GM18861 (cell line): ENCODE results near the gene PCDHB9.
"Not testable (repeated sequence)": the region's sequence is repeated elsewhere in the genome, so short reads cannot be mapped to it uniquely, and the experiment has no call there.

ENCODE experiments used
- ATAC-seq: cut with Tn5 transposase; IDR thresholded peaks from one replicate; pipeline ENCODE4 v1.9.1; 2021; ENCODE audit not compliant: unreplicated experiment

Gene PCDHB9

GRCh38 chr5:141184117-141184855, 2.7 kb upstream of the PCDHB9 start:
- not testable (repeated sequence) for ATAC-seq

- not testable (repeated sequence) for ATAC-seq
Observed at GRCh38 chr5:141188682-141189081, 1.7 kb downstream of the PCDHB9 start.

- not testable (repeated sequence) for ATAC-seq
Observed at GRCh38 chr5:141189131-141189530, 2.2 kb downstream of the PCDHB9 start.

- ATAC-seq: no peak
Observed at GRCh38 chr5:141192110-141192725, 5.3 kb downstream of the PCDHB9 start, which contains the start of gene PCDHB10. PCDHB10 (plus strand) TSS chr5:141192353; CDS start chr5:141192553, 200 bp downstream.

- ATAC-seq: not testable (repeated sequence)
Observed at GRCh38 chr5:141194332-141194731, 7.4 kb downstream of the PCDHB9 start.

GRCh38 chr5:141196363-141196762, 9.4 kb downstream of the PCDHB9 start:
- ATAC-seq: no peak

- no peak for ATAC-seq
Observed at GRCh38 chr5:141199359-141200235, 12.6 kb downstream of the PCDHB9 start, which contains the start of gene PCDHB11. PCDHB11 (plus strand) TSS chr5:141199627; CDS start chr5:141199775, 148 bp downstream.

- not testable (repeated sequence) for ATAC-seq
Observed at GRCh38 chr5:141201126-141201525, 14.2 kb downstream of the PCDHB9 start.

GRCh38 chr5:141201646-141202045, 14.7 kb downstream of the PCDHB9 start:
- ATAC-seq: not testable (repeated sequence)

- ATAC-seq: no peak
Observed at GRCh38 chr5:141208478-141208877, 21.5 kb downstream of the PCDHB9 start, which contains the start of gene PCDHB12. PCDHB12 (plus strand) TSS chr5:141208719; CDS start chr5:141208908, 189 bp downstream.

- ATAC-seq: not testable (repeated sequence)
Observed at GRCh38 chr5:141210281-141210680, 23.3 kb downstream of the PCDHB9 start.

GRCh38 chr5:141210849-141211248, 23.9 kb downstream of the PCDHB9 start:
- ATAC-seq: not testable (repeated sequence)

- ATAC-seq: not testable (repeated sequence)
Observed at GRCh38 chr5:141213656-141214339, 26.8 kb downstream of the PCDHB9 start, which contains the start of gene PCDHB13. PCDHB13 (plus strand) TSS chr5:141213919; CDS start chr5:141214124, 205 bp downstream.

- not testable (repeated sequence) for ATAC-seq
Observed at GRCh38 chr5:141214583-141214982, 27.6 kb downstream of the PCDHB9 start.

- ATAC-seq: not testable (repeated sequence)
Observed at GRCh38 chr5:141215504-141215903, 28.5 kb downstream of the PCDHB9 start.

GRCh38 chr5:141216035-141216434, 29.1 kb downstream of the PCDHB9 start:
- not testable (repeated sequence) for ATAC-seq

GRCh38 chr5:141223112-141223783, 36.3 kb downstream of the PCDHB9 start, which contains the start of gene PCDHB14:
PCDHB14 (plus strand) TSS chr5:141223343; CDS start chr5:141223506, 163 bp downstream.
- ATAC-seq: no peak

GRCh38 chr5:141224844-141225243, 37.9 kb downstream of the PCDHB9 start:
- ATAC-seq: not testable (repeated sequence)

GRCh38 chr5:141225421-141225820, 38.5 kb downstream of the PCDHB9 start:
- not testable (repeated sequence) for ATAC-seq
